Stimulated activated naive CD8-positive, alpha-beta T cell treated with anti-CD3 and anti-CD28 coated beads, Interleukin-15, Interleukin-2, amounts not matched to agents 100 ng/mL and 50 ng/mL, for 24 hours (primary cell): ENCODE results near the gene PLEKHA6.
"Not testable (repeated sequence)": the region's sequence is repeated elsewhere in the genome, so short reads cannot be mapped to it uniquely, and the experiment has no call there.

Source experiments
- H3K27ac Mint-ChIP-seq: one replicate; pipeline ENCODE4 v1.8.0; 2021; ENCODE audit warnings: mild to moderate bottlenecking, mixed read lengths
- H3K27me3 Mint-ChIP-seq: one replicate; pipeline ENCODE4 v1.8.0; 2021; ENCODE audit warnings: mixed read lengths
- H3K36me3 Mint-ChIP-seq: one replicate; pipeline ENCODE4 v1.8.0; 2021; ENCODE audit warnings: low read depth, mixed read lengths
- H3K4me1 Mint-ChIP-seq: one replicate; pipeline ENCODE4 v1.8.0; 2021; ENCODE audit warnings: low read depth, mixed read lengths
- H3K4me3 Mint-ChIP-seq: one replicate; pipeline ENCODE4 v1.8.0; 2021; ENCODE audit warnings: mild to moderate bottlenecking, mixed read lengths
- H3K9me3 Mint-ChIP-seq: one replicate; pipeline ENCODE4 v1.8.0; 2021; ENCODE audit warnings: mixed read lengths

The PLEKHA6 gene

GRCh38 chr1:204237515-204237914 is 122.2 kb downstream of the PLEKHA6 start:
- not testable (repeated sequence) for H3K36me3 Mint-ChIP-seq, H3K4me1 Mint-ChIP-seq, H3K4me3 Mint-ChIP-seq, H3K27ac Mint-ChIP-seq, H3K9me3 Mint-ChIP-seq, H3K27me3 Mint-ChIP-seq

DNA sequence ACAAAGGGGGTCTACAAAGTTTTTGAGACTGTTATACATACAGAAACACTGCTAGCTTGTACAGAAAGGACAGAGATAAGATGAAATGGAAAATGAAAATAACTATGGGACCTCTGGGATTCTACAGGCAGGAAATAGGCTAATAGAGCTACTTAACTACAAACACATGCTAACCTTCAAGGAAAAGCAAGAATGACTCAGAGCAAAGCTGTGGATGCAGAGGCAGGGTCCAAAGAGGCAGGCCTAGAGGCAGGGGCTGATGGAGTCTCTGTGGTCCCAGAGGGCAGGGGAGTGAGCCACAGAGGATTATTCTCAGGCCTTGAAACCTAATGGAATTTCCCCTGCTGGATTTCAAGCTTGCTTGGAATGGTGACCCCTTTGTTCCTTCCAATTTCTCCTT is 127.2 kb downstream of the PLEKHA6 start:
- H3K4me1 Mint-ChIP-seq = no peaks in the 10 kb centered on the region
- H3K36me3 Mint-ChIP-seq = no peaks in the 10 kb centered on the region
- no peak overlapping the region for H3K27ac Mint-ChIP-seq

DNA sequence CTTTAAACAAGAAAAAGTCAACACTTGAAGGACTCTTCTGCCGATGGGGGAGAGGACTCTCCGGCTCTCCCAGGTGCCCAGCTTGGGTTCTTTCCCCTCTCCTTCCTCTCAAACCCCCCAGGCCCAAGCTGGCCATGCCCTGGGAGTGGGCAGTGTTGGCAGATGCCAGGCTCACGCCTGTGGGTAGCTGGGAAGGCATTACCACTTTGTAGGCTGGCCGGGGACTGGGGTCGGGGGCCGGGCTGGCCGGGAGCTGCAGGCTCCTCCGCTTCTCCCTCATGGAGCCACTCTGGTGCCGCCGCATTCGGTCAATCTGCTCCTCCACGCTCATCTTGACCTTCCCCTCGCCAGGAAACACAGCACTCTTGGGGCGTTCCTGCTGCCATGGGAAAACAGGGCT is 129.5 kb downstream of the PLEKHA6 start:
- Mint-ChIP-seq H3K27ac (no peak overlapping the region), H3K27me3 (no peaks in the 10 kb centered on the region), H3K36me3 (no peaks in the 10 kb centered on the region), H3K4me1 (no peaks in the 10 kb centered on the region), H3K4me3 (no peak overlapping the region), H3K9me3 (no peaks in the 10 kb centered on the region)

More for the DNA sequence above, 127.2 kb downstream of the PLEKHA6 start:
- H3K27me3 Mint-ChIP-seq = no peaks in the 10 kb centered on the region
- H3K9me3 Mint-ChIP-seq = peaks cover 5% of the 10 kb centered on the region
- H3K4me3 Mint-ChIP-seq = no peak overlapping the region

DNA sequence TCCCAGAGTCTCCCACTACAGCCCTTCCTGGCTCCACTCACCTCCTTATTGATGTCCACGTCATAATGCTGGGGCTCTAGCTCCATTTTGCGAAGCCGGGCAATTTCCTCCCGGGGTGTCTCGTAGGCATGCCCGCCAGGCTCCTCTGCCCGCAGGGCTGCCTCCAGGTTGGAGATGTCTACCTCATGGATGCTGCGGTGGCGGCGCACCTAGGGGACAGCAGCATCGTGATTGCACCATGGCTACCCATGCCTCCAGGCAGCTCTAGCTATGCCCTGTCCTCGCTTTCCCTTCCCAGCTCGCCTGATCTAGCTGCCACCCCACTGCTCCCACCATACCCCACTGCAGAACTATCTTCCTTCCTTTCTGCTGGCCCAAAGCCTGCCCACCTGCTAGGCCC is 130.8 kb downstream of the PLEKHA6 start:
- Mint-ChIP-seq H3K4me1 (no peaks in the 10 kb centered on the region), H3K27me3 (no peaks in the 10 kb centered on the region), H3K36me3 (no peaks in the 10 kb centered on the region), H3K4me3 (no peak overlapping the region), H3K9me3 (no peaks in the 10 kb centered on the region), H3K27ac (no peak overlapping the region)

- Mint-ChIP-seq H3K4me3 (no peak overlapping the region), H3K27ac (no peak overlapping the region), H3K9me3 (no peaks in the 10 kb centered on the region), H3K36me3 (no peaks in the 10 kb centered on the region), H3K27me3 (no peaks in the 10 kb centered on the region), H3K4me1 (no peaks in the 10 kb centered on the region)
These were observed 131.5 kb downstream of the PLEKHA6 start for GRCh38 chr1:204227996-204228785.

DNA sequence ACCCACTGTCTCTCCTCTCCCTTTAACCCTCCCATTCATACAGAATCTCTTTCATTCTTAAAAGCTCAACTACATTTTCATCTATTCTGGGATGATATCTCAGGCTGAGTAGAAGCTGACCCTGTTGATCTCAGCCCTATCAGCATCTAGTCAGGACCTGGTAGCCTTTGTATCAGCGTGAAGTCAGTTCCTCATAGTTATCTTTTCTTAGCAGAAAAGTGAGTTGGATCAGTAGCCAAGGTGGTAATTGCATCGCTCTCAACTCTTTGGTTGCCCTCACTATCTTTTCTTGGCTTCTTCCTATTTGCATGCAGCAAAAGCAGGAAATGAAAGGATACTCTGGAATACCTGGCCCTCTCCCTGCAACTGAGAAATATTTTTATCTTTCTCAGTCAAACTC is 132.4 kb downstream of the PLEKHA6 start:
- no peaks in the 10 kb centered on the region for H3K9me3 Mint-ChIP-seq
- H3K36me3 Mint-ChIP-seq = no peaks in the 10 kb centered on the region
- no peak overlapping the region for H3K27ac Mint-ChIP-seq
- no peaks in the 10 kb centered on the region for H3K27me3 Mint-ChIP-seq
- no peaks in the 10 kb centered on the region for H3K4me1 Mint-ChIP-seq
- no peak overlapping the region for H3K4me3 Mint-ChIP-seq

DNA sequence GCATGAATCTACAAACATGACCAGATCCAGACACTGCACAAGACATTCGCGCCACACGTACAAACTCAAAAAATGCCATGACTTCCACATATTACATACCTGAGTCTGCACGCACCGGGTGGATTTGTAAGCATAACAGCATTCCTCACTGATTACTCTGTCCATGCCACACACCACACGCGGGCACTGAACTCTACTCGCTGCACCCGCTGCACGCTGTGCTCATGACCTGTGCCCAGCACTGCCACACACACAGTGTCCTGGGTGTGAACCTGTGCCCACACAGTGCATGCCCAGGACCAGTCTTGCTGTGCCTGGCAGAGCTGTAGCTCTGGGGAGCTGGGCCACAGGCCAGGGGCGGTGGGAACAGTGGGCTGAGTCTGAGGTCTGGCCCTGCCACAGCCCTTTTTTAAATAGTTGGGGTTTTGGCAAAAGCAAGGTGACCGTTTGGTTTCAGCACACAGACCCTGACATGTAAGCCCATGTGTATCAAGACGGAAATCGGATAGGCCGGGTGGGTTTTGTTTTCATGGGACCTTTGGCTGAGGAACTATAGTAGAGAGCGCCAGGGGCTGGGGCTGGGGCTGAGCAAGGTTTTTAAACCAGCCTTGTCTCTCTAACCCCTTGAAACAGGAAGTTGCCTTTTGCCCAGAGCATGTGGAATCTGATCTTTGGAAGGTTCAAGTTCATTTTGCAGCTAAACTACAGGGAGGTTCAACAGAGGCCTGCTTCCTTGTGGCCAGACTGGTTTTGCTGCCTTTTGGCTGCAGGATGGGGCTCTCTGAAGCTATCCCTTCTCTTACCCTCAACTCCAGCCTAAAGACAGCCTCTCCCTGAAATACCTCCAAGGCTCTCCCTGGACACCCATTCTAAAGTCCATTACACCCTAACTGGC is 133.6 kb downstream of the PLEKHA6 start:
- Mint-ChIP-seq H3K4me1 (no peaks in the 10 kb centered on the region), H3K4me3 (no peak overlapping the region), H3K36me3 (no peaks in the 10 kb centered on the region), H3K27me3 (no peaks in the 10 kb centered on the region), H3K27ac (no peak overlapping the region), H3K9me3 (no peaks in the 10 kb centered on the region)

DNA sequence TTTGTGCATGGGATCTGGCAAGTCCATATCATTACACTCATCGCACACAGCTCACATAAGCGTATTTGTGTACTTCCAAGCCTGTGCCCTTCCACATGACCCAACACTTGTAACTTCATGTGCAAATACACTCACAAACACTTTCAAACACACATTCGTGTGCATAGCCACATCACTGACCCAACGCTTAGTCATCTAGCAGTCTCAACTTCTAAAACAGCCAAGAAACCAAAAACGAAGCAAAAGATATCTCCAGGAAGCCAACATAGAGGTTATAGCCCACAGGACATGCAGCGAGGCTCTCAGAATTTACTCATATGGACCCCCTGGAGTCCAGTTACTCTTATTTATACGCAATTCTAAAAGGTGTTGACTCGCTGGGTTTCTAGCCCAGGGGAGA is 135.1 kb downstream of the PLEKHA6 start:
- Mint-ChIP-seq H3K36me3 (no peaks in the 10 kb centered on the region), H3K4me1 (no peaks in the 10 kb centered on the region), H3K27me3 (no peaks in the 10 kb centered on the region), H3K27ac (no peak overlapping the region), H3K4me3 (no peak overlapping the region), H3K9me3 (no peaks in the 10 kb centered on the region)

- H3K27me3 Mint-ChIP-seq = no peaks in the 10 kb centered on the region
- H3K36me3 Mint-ChIP-seq = no peaks in the 10 kb centered on the region
- no peak overlapping the region for H3K27ac Mint-ChIP-seq
- peaks cover 3% of the 10 kb centered on the region for H3K4me1 Mint-ChIP-seq
- no peaks in the 10 kb centered on the region for H3K9me3 Mint-ChIP-seq
- H3K4me3 Mint-ChIP-seq = no peak overlapping the region
These were observed 136.4 kb downstream of the PLEKHA6 start for GRCh38 chr1:204223129-204223860.

DNA sequence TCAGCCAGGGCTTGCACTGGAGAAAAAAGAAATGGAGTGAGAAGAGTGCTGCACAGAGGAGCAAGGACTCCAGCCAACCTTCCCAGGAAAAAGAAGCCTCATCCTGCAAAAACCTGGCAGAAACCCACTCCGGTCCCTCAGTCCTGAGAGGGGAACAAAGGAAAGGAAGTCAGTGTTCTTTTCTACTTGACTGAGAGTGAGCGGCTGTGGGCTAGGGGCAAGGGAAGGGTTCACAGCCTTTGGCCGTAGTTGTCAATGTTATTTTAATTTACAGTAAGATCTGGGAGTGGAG is 137.0 kb downstream of the PLEKHA6 start:
- Mint-ChIP-seq H3K36me3 (no peaks in the 10 kb centered on the region), H3K4me1 (peaks cover 3% of the 10 kb centered on the region), H3K27ac (no peak overlapping the region), H3K9me3 (no peaks in the 10 kb centered on the region), H3K4me3 (no peak overlapping the region), H3K27me3 (no peaks in the 10 kb centered on the region)

GRCh38 chr1:204222006-204222763 is 137.5 kb downstream of the PLEKHA6 start:
- no peak overlapping the region for H3K4me3 Mint-ChIP-seq
- H3K36me3 Mint-ChIP-seq = no peaks in the 10 kb centered on the region
- H3K27ac Mint-ChIP-seq = no peak overlapping the region
- H3K9me3 Mint-ChIP-seq = no peaks in the 10 kb centered on the region
- H3K27me3 Mint-ChIP-seq = no peaks in the 10 kb centered on the region
- H3K4me1 Mint-ChIP-seq = peaks cover 3% of the 10 kb centered on the region

DNA sequence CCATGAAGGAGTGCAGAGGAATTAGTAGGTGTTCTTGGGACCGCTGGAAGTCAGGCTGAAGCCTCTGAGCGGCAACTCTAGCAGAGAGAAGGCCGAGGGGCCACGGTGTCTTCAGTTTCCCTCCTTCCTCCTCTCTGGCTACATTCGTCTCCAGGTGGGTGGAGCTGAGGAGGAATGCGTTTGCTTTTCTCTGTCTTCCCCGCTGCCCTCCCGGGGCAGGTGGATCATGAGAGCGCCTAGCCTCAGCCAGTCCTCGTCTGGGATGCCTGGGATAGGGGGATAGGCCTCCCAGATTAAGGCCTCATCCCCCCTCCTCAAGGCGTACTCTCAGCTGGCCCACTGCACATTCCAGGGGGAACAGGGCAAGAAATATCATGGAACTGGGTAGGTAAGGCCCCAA is 138.5 kb downstream of the PLEKHA6 start:
- no peaks in the 10 kb centered on the region for H3K36me3 Mint-ChIP-seq
- no peak overlapping the region for H3K4me3 Mint-ChIP-seq
- H3K27me3 Mint-ChIP-seq = no peaks in the 10 kb centered on the region
- H3K27ac Mint-ChIP-seq = no peak overlapping the region
- H3K4me1 Mint-ChIP-seq = peaks cover 3% of the 10 kb centered on the region
- H3K9me3 Mint-ChIP-seq = no peaks in the 10 kb centered on the region

- no peaks in the 10 kb centered on the region for H3K9me3 Mint-ChIP-seq
- H3K4me1 Mint-ChIP-seq = peaks cover 3% of the 10 kb centered on the region
- no peak overlapping the region for H3K4me3 Mint-ChIP-seq
- H3K36me3 Mint-ChIP-seq = no peaks in the 10 kb centered on the region
- H3K27me3 Mint-ChIP-seq = no peaks in the 10 kb centered on the region
- no peak overlapping the region for H3K27ac Mint-ChIP-seq
These were observed 139.6 kb downstream of the PLEKHA6 start for GRCh38 chr1:204219971-204220616.

- Mint-ChIP-seq H3K27ac (no peak overlapping the region), H3K36me3 (no peaks in the 10 kb centered on the region), H3K27me3 (no peaks in the 10 kb centered on the region), H3K9me3 (no peaks in the 10 kb centered on the region), H3K4me1 (peaks cover 10% of the 10 kb centered on the region), H3K4me3 (no peak overlapping the region)
These were observed 141.2 kb downstream of the PLEKHA6 start for GRCh38 chr1:204218552-204218951.
